Gastroesophageal sphincter (tissue), 4 donors: Measurements from ENCODE around the gene CD300H. TPM values are rescaled to one million over a fixed set of nuclear protein-coding genes. Genes with fewer than 3 reads are reported as not detected.

Experiments used
- ATAC-seq: fragments of 150-250 bp; one replicate; pipeline ENCODE4 v1.9.1; 2016; ENCODE audit warnings: mild to moderate bottlenecking, moderate library complexity
- H3K27ac ChIP-seq, 4 donors: fragments of 200-600 bp; sonication (generic) in 3 of 4; 1 replicate in 3 of 4; 2 replicates in 1 of 4; pipeline ENCODE4 v1.5.1; 2016 to 2019
- H3K27me3 ChIP-seq: fragments of 200-600 bp; sonication (generic); one replicate; pipeline ENCODE4 v1.5.1; 2019
- H3K36me3 ChIP-seq, 2 donors: fragments of 200-600 bp; sonication (generic); one replicate each; pipeline ENCODE4 v1.5.1; 2019; ENCODE audit warnings: control low read depth in 1 of 2
- H3K4me1 ChIP-seq, 3 donors: fragments of 200-600 bp; sonication (generic); 1 replicate in 2 of 3; 2 replicates in 1 of 3; pipeline ENCODE4 v1.5.1; 2016 to 2019; ENCODE audit warnings: control low read depth in 2 of 3
- H3K4me3 ChIP-seq, 2 donors: fragments of 200-600 bp; sonication (generic); one replicate each; pipeline ENCODE4 v1.5.1; 2019; ENCODE audit warnings: mild to moderate bottlenecking in 1 of 2, moderate library complexity in 1 of 2
- H3K9me3 ChIP-seq, 3 donors: fragments of 200-600 bp; sonication (generic); one replicate each; pipeline ENCODE4 v1.5.1; 2017 to 2019; ENCODE audit warnings: control low read depth in 2 of 3
- CTCF ChIP-seq, 4 experiments: fragments of 200-600 bp in 2 of 4; fragments of 450-650 bp in 2 of 4; sonication (generic) in 1 of 4; IDR thresholded peaks; one replicate each; pipeline ENCODE4 v1.5.1; 2017 to 2019; ENCODE audit warnings: antibody characterized with exemption in 4 of 4, mild to moderate bottlenecking in 2 of 4, moderate library complexity in 2 of 4
- EP300 ChIP-seq: sonication (generic); formaldehyde crosslinking; IDR thresholded peaks from one replicate; pipeline ENCODE4 v1.6.1; 2017; ENCODE audit warnings: antibody characterized with exemption, mild to moderate bottlenecking
- POLR2A ChIP-seq, 2 donors: fragments of 450-650 bp; IDR thresholded peaks; one replicate each; pipeline ENCODE4 v1.6.1; 2017; ENCODE audit warnings: antibody characterized with exemption in 2 of 2, mild to moderate bottlenecking in 2 of 2, moderate library complexity in 1 of 2
- POLR2AphosphoS5 ChIP-seq: sonication (generic); formaldehyde crosslinking; IDR thresholded peaks from one replicate; pipeline ENCODE4 v1.6.1; 2017; ENCODE audit warnings: antibody characterized with exemption
- WGBS, 2 donors: methylation state at CpG; one replicate each; pipeline ENCODE4 v1.1.5; 2018; ENCODE audit warnings: low coverage in 1 of 2; 5-methylcytosine and 5-hydroxymethylcytosine counted together
- total RNA-seq, 4 donors: library from RNA; depleted of rRNA; stranded (reverse); fragments of >200 nt; gene quantifications; one replicate each; pipeline ENCODE4 v1.1.0, GENCODE V29; 2016

Gene CD300H
- total RNA-seq, 4 donors from 2014 or later, result not detected

GRCh38 chr17:74598346-74599022 is 31.2 kb upstream of the CD300H start:
- Histone ChIP-seq H3K9me3 (no peaks in the 10 kb centered on the region), H3K4me1 (no peaks in the 10 kb centered on the region), H3K27me3 (peaks cover 39% of the 10 kb centered on the region), H3K36me3 (no peaks in the 10 kb centered on the region), H3K27ac (no peak overlapping the region), H3K4me3 (no peak overlapping the region)
- TF ChIP-seq POLR2AphosphoS5 (no peak), POLR2A (IDR thresholded peaks at IDR 0.05) (no peak), EP300 (no peak), CTCF (IDR thresholded peaks at IDR 0.05) (no peak)
- WGBS, 2 donors, result 58% methylated on average over 2 of the region's 4 CpGs; no CpG with 5 or more reads in 1 of the 2 donors
- no peak for ATAC-seq

GRCh38 chr17:74597069-74597790 is 29.9 kb upstream of the CD300H start:
- no peak for TF ChIP-seq POLR2AphosphoS5
- no peak for TF ChIP-seq CTCF (IDR thresholded peaks at IDR 0.05)
- TF ChIP-seq EP300, result no peak
- no peak for TF ChIP-seq POLR2A (IDR thresholded peaks at IDR 0.05)
- no peaks in the 10 kb centered on the region for H3K4me1 ChIP-seq
- H3K36me3 ChIP-seq, result no peaks in the 10 kb centered on the region
- H3K4me3 ChIP-seq, result no peak overlapping the region
- 73 to 75% methylated on average over 5 to 7 of the region's 8 CpGs for WGBS, 2 donors
- H3K27me3 ChIP-seq, result peaks cover 45% of the 10 kb centered on the region
- no peak for ATAC-seq
- no peak overlapping the region for H3K27ac ChIP-seq
- H3K9me3 ChIP-seq, result no peaks in the 10 kb centered on the region

GRCh38 chr17:74595037-74595750 is 27.9 kb upstream of the CD300H start:
- TF ChIP-seq POLR2A (IDR thresholded peaks at IDR 0.05), result no peak
- TF ChIP-seq EP300, result no peak
- TF ChIP-seq POLR2AphosphoS5, result no peak
- no peak for TF ChIP-seq CTCF (IDR thresholded peaks at IDR 0.05)
- H3K27me3 ChIP-seq, result peaks cover 56% of the 10 kb centered on the region
- no peaks in the 10 kb centered on the region for H3K4me1 ChIP-seq
- no peaks in the 10 kb centered on the region for H3K9me3 ChIP-seq
- 59 to 93% methylated on average over 3 to 5 of the region's 6 CpGs for WGBS, 2 donors
- H3K27ac ChIP-seq, result no peak overlapping the region
- H3K4me3 ChIP-seq, result no peak overlapping the region
- H3K36me3 ChIP-seq, result no peaks in the 10 kb centered on the region
- no peak for ATAC-seq

DNA sequence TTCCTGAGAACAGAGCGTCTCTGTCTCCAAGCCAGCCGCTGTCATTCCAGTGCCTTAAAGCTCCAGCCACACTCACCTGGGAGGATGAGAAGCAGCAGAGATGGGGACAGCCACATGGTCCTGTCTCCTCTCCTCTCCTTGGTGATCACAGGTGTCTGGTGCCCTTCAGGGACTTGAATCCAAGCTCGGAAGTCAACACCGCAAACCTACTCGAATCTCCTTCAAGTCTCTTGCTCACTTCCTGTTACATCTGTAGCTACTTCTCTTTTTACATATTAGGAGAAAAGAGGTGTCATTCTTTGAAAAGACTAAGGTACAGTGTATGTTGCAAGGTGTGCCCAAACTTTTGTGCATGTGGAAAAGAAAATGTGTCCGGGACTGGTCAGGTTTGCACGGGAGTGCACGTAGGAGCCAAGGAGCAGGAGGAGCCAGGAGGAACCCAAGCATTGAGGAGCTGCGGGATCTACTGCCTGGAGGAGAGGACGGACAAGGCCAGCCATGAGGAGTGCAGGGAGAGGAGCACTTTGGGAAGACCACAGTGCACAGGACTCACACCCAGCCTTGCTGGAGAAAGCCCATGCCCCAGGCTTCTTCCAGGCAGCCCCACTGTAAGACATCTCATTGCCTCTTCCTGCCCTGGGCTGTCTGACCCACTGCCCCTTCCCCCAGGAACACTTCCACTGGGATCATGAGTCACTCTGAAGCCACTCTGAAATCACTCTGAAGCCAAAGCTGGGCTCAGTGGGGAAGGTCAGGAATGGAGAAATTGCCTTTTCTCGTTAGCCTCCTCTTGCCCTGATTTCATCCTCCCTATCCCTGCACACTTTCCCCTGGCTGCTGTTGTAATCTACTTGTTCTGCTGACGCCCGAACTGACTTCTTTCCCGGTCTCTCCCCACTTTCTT is 25.0 kb upstream of the CD300H start, which contains the start of gene CD300LD:
Gene CD300LD (minus strand): TSS at position 197 of the 904 bp plus-strand sequence. CDS start 81 bp downstream, at position 116.
- Histone ChIP-seq H3K27ac (no peak within 1 kb of the TSS), H3K9me3 (peaks cover 0 to 8% (median 0%) of the 10 kb centered on the region in 3 donors), H3K27me3 (peaks cover 37% of the 10 kb centered on the region), H3K4me1 (no peaks in the 10 kb centered on the region), H3K36me3 (no peaks in the 10 kb centered on the region), H3K4me3 (no peak within 1 kb of the TSS)
- no peak for TF ChIP-seq EP300
- no peak for ATAC-seq
- 67 to 73% methylated on average over 11 to 14 of the region's 14 CpGs for WGBS, 2 donors
